ENCODE data around the gene CBLC.
A peak's percentile ranks its signal among the peaks of the same experiment; 100 is the strongest.

DNA sequence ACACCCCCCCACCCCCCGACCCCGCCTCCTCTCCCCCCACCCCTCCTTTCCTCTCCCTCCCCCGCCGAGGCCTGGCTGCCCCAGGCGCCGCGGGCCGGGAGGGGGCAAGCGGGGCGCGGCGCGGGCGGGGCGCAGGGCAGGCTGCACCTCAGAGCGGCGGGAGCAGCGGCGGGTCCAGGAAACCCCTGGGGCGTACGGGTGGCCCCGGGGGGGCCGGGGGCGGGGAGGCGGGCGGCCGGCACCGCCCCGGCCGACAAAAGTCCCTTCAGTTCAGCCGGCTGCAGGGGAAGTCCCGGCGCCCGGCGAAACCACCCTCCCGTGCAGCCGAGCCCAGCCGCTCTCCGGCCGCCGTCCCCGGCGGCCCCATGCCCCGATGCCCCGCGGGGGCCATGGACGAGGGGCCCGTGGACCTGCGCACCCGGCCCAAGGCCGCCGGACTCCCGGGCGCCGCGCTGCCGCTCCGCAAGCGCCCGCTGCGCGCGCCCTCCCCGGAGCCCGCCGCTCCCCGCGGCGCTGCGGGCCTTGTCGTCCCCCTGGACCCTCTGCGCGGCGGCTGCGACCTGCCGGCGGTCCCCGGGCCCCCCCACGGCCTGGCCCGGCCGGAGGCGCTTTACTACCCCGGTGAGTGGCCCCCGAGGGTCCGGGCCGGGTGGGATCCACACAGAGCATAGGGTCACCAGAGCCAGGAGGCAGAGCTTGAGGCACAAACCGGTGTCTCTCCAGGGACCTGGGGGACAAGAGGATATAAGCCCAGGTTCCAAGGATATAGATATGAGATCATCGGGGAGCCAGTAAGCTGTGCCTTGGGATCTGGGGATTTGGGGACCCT is 29.1 kb upstream of the CBLC start, which contains the start of gene BCL3:
- no peak for TF ChIP-seq CTCF (conservative IDR thresholded peaks at IDR 0.05)
- TF ChIP-seq ZFX (IDR thresholded peaks at IDR 0.05), result peak; percentile 51
